ENCODE measurements around the gene SPATA1.
A peak's percentile ranks its signal among the peaks of the same experiment; 100 is the strongest.
"Not testable (repeated sequence)": the region's sequence is repeated elsewhere in the genome, so short reads cannot be mapped to it uniquely, and the experiment has no call there.

The SPATA1 gene

GRCh38 chr1:84492726-84493125 is 13.5 kb upstream of the SPATA1 start:
- Histone ChIP-seq H3K27ac (ENCODE audit: low read depth, low read length) (no peak overlapping the region), H3K4me3 (ENCODE audit: low read depth, low read length) (no peak overlapping the region), H3K36me3 (ENCODE audit: control insufficient read depth, insufficient read depth, low read length) (peaks cover 80% of the 10 kb centered on the region)

GRCh38 chr1:84493747-84494146 is 12.4 kb upstream of the SPATA1 start:
- Histone ChIP-seq H3K4me1 (ENCODE audit: control insufficient read depth, insufficient read depth, low read length) (no peaks in the 10 kb centered on the region), H3K36me3 (ENCODE audit: control insufficient read depth, insufficient read depth, low read length) (peaks cover 90% of the 10 kb centered on the region), H3K27ac (ENCODE audit: low read depth, low read length) (no peak overlapping the region), H3K9me3 (ENCODE audit: control insufficient read depth, insufficient read depth, low read depth, low read length) (no peaks in the 10 kb centered on the region), H3K4me3 (ENCODE audit: low read depth, low read length) (no peak overlapping the region), H3K27me3 (ENCODE audit: control insufficient read depth, insufficient read depth, low read length) (no peaks in the 10 kb centered on the region), H3K9ac (ENCODE audit: low read length) (no peak overlapping the region)

More at GRCh38 chr1:84492726-84493125, 13.5 kb upstream of the SPATA1 start:
- Histone ChIP-seq H3K9ac (ENCODE audit: low read length) (no peak overlapping the region), H3K4me1 (ENCODE audit: control insufficient read depth, insufficient read depth, low read length) (no peaks in the 10 kb centered on the region), H3K9me3 (ENCODE audit: control insufficient read depth, insufficient read depth, low read depth, low read length) (no peaks in the 10 kb centered on the region), H3K27me3 (ENCODE audit: control insufficient read depth, insufficient read depth, low read length) (no peaks in the 10 kb centered on the region)

GRCh38 chr1:84496498-84496897 is 9.7 kb upstream of the SPATA1 start:
- Histone ChIP-seq H3K27me3 (ENCODE audit: control insufficient read depth, insufficient read depth, low read length) (no peaks in the 10 kb centered on the region), H3K27ac (ENCODE audit: low read depth, low read length) (no peak overlapping the region), H3K9ac (ENCODE audit: low read length) (no peak overlapping the region), H3K36me3 (ENCODE audit: control insufficient read depth, insufficient read depth, low read length) (peaks cover 86% of the 10 kb centered on the region), H3K9me3 (ENCODE audit: control insufficient read depth, insufficient read depth, low read depth, low read length) (no peaks in the 10 kb centered on the region), H3K4me3 (ENCODE audit: low read depth, low read length) (no peak overlapping the region), H3K4me1 (ENCODE audit: control insufficient read depth, insufficient read depth, low read length) (peaks cover 5% of the 10 kb centered on the region)

- H3K27ac ChIP-seq (ENCODE audit: low read depth, low read length), result no peak overlapping the region
- H3K9ac ChIP-seq (ENCODE audit: low read length), result no peak overlapping the region
- peaks cover 79% of the 10 kb centered on the region for H3K36me3 ChIP-seq (ENCODE audit: control insufficient read depth, insufficient read depth, low read length)
- no peaks in the 10 kb centered on the region for H3K9me3 ChIP-seq (ENCODE audit: control insufficient read depth, insufficient read depth, low read depth, low read length)
- H3K27me3 ChIP-seq (ENCODE audit: control insufficient read depth, insufficient read depth, low read length), result no peaks in the 10 kb centered on the region
- peaks cover 8% of the 10 kb centered on the region for H3K4me1 ChIP-seq (ENCODE audit: control insufficient read depth, insufficient read depth, low read length)
- no peak overlapping the region for H3K4me3 ChIP-seq (ENCODE audit: low read depth, low read length)
These were observed 8.4 kb upstream of the SPATA1 start for GRCh38 chr1:84497631-84498275.

GRCh38 chr1:84502927-84503326 is 3.3 kb upstream of the SPATA1 start:
- Histone ChIP-seq H3K36me3 (ENCODE audit: control insufficient read depth, insufficient read depth, low read length) (peaks cover 32% of the 10 kb centered on the region), H3K4me1 (ENCODE audit: control insufficient read depth, insufficient read depth, low read length) (peaks cover 28% of the 10 kb centered on the region), H3K4me3 (ENCODE audit: low read depth, low read length) (no peak overlapping the region), H3K27ac (ENCODE audit: low read depth, low read length) (no peak overlapping the region), H3K27me3 (ENCODE audit: control insufficient read depth, insufficient read depth, low read length) (no peaks in the 10 kb centered on the region), H3K9me3 (ENCODE audit: control insufficient read depth, insufficient read depth, low read depth, low read length) (no peaks in the 10 kb centered on the region), H3K9ac (ENCODE audit: low read length) (no peak overlapping the region)

GRCh38 chr1:84504580-84505492 is 1.4 kb upstream of the SPATA1 start:
- Histone ChIP-seq H3K4me3 (ENCODE audit: low read depth, low read length) (peak overlapping the region; percentile 86), H3K27ac (ENCODE audit: low read depth, low read length) (peak overlapping the region; percentile 33; the same call in 1 of the 2 replicates), H3K9ac (ENCODE audit: low read length) (peak overlapping the region; percentile 87), H3K4me1 (ENCODE audit: control insufficient read depth, insufficient read depth, low read length) (peaks cover 28% of the 10 kb centered on the region), H3K36me3 (ENCODE audit: control insufficient read depth, insufficient read depth, low read length) (peaks cover 14% of the 10 kb centered on the region), H3K27me3 (ENCODE audit: control insufficient read depth, insufficient read depth, low read length) (no peaks in the 10 kb centered on the region), H3K9me3 (ENCODE audit: control insufficient read depth, insufficient read depth, low read depth, low read length) (no peaks in the 10 kb centered on the region; the same call in 1 of the 2 replicates)

- Histone ChIP-seq H3K36me3 (ENCODE audit: control insufficient read depth, insufficient read depth, low read length) (peaks cover 10% of the 10 kb centered on the region; the same call in 1 of the 2 replicates), H3K9me3 (ENCODE audit: control insufficient read depth, insufficient read depth, low read depth, low read length) (no peaks in the 10 kb centered on the region; the same call in 1 of the 2 replicates), H3K27ac (ENCODE audit: low read depth, low read length) (peak overlapping the region; percentile 33; the same call in 1 of the 2 replicates), H3K4me1 (ENCODE audit: control insufficient read depth, insufficient read depth, low read length) (peaks cover 28% of the 10 kb centered on the region), H3K4me3 (ENCODE audit: low read depth, low read length) (peak overlapping the region; percentile 86), H3K27me3 (ENCODE audit: control insufficient read depth, insufficient read depth, low read length) (no peaks in the 10 kb centered on the region), H3K9ac (ENCODE audit: low read length) (peak overlapping the region; percentile 87)
These were observed 639 bp upstream of the SPATA1 start for GRCh38 chr1:84505493-84506001.

- H3K9me3 ChIP-seq (ENCODE audit: control insufficient read depth, insufficient read depth, low read depth, low read length), result no peaks in the 10 kb centered on the region; the same call in 1 of the 2 replicates
- H3K36me3 ChIP-seq (ENCODE audit: control insufficient read depth, insufficient read depth, low read length), result peaks cover 5% of the 10 kb centered on the region; the same call in 1 of the 2 replicates
- H3K4me1 ChIP-seq (ENCODE audit: control insufficient read depth, insufficient read depth, low read length), result peaks cover 20% of the 10 kb centered on the region
- H3K9ac ChIP-seq (ENCODE audit: low read length), result peak overlapping the region; percentile 53
- no peaks in the 10 kb centered on the region for H3K27me3 ChIP-seq (ENCODE audit: control insufficient read depth, insufficient read depth, low read length)
- H3K27ac ChIP-seq (ENCODE audit: low read depth, low read length), result peak overlapping the region; percentile 22; the same call in 1 of the 2 replicates
- peak overlapping the region; percentile 86 for H3K4me3 ChIP-seq (ENCODE audit: low read depth, low read length)
These were observed 705 bp downstream of the SPATA1 start for GRCh38 chr1:84506729-84507453.

- Histone ChIP-seq H3K4me3 (ENCODE audit: low read depth, low read length) (0 out of 2 replicates have a peak overlapping the region, but pooled peaks have one; percentile 86), H3K4me1 (ENCODE audit: control insufficient read depth, insufficient read depth, low read length) (peaks cover 20% of the 10 kb centered on the region)
- H3K27ac ChIP-seq (ENCODE audit: low read depth, low read length); H3K36me3 ChIP-seq (ENCODE audit: control insufficient read depth, insufficient read depth, low read length); H3K9ac ChIP-seq (ENCODE audit: low read length); H3K9me3 ChIP-seq (ENCODE audit: control insufficient read depth, insufficient read depth, low read depth, low read length); H3K27me3 ChIP-seq (ENCODE audit: control insufficient read depth, insufficient read depth, low read length): not testable (repeated sequence)
These were observed 1.7 kb downstream of the SPATA1 start for GRCh38 chr1:84507887-84508286.

- Histone ChIP-seq H3K36me3 (ENCODE audit: control insufficient read depth, insufficient read depth, low read length) (no peaks in the 10 kb centered on the region), H3K4me1 (ENCODE audit: control insufficient read depth, insufficient read depth, low read length) (peaks cover 17% of the 10 kb centered on the region), H3K9me3 (ENCODE audit: control insufficient read depth, insufficient read depth, low read depth, low read length) (no peaks in the 10 kb centered on the region; the same call in 1 of the 2 replicates), H3K9ac (ENCODE audit: low read length) (no peak overlapping the region), H3K27ac (ENCODE audit: low read depth, low read length) (no peak overlapping the region), H3K27me3 (ENCODE audit: control insufficient read depth, insufficient read depth, low read length) (no peaks in the 10 kb centered on the region), H3K4me3 (ENCODE audit: low read depth, low read length) (no peak overlapping the region)
These were observed 2.3 kb downstream of the SPATA1 start for GRCh38 chr1:84508510-84508909.

All from HUES6 (cell line).